ENCODE data around the gene SLC51B.

GRCh38 chr15:65100442-65100841 lies 55.3 kb downstream of the SLC51B start:
- TF ChIP-seq MXI1 (conservative IDR thresholded peaks at IDR 0.05; ENCODE audit: poor library complexity, severe bottlenecking) (no peak), CTCF (IDR thresholded peaks at IDR 0.05; ENCODE audit: poor library complexity, severe bottlenecking) (no peak)

Measured in neural cell (in vitro differentiated cells).